Coronary artery (tissue), 2 donors: ENCODE data around the gene ABCF3.
A peak's percentile ranks its signal among the peaks of the same experiment; 100 is the strongest.

ENCODE experiments used
- DNase-seq: peaks from one replicate; pipeline ENCODE4 v3.0.0-alpha.2; 2017; ENCODE audit warnings: low spot score
- H3K27ac ChIP-seq, 2 donors: fragments of 200-600 bp; sonication (generic); one replicate each; pipeline ENCODE4 v1.5.1; 2016 to 2019
- H3K4me3 ChIP-seq: fragments of 200-600 bp; sonication (generic); 2 replicates; pipeline ENCODE4 v1.5.1; 2016; ENCODE audit warnings: mild to moderate bottlenecking, moderate library complexity
- TF ChIP-seq, protein P1 (sequence below): fragments of 200-600 bp; sonication (generic); IDR thresholded peaks from one replicate; pipeline ENCODE4 v1.5.1; 2019; ENCODE audit warnings: antibody characterized with exemption

Gene ABCF3

DNA sequence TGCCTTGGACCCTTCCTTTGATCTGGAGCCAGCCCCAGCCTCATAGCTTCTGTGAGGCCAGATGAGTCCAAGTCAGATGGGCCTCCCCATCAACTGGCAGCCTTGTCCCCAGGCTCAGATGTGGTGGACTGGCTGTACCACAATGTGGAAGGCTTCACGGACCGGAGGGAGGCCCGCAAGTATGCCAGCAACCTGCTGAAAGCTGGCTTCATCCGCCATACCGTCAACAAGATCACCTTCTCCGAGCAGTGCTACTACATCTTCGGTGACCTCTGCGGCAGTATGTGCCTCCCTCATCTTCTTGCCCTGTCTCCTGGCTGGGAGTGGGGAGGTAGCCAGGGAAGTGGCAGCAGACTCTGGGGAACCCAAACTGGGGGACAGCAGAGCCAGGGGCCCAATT lies 18.2 kb upstream of the ABCF3 start:
- Histone ChIP-seq H3K27ac (peak overlapping the region in 1 of 2 donors; percentile 18), H3K4me3 (no peak overlapping the region)
- TF ChIP-seq, protein P1, sequence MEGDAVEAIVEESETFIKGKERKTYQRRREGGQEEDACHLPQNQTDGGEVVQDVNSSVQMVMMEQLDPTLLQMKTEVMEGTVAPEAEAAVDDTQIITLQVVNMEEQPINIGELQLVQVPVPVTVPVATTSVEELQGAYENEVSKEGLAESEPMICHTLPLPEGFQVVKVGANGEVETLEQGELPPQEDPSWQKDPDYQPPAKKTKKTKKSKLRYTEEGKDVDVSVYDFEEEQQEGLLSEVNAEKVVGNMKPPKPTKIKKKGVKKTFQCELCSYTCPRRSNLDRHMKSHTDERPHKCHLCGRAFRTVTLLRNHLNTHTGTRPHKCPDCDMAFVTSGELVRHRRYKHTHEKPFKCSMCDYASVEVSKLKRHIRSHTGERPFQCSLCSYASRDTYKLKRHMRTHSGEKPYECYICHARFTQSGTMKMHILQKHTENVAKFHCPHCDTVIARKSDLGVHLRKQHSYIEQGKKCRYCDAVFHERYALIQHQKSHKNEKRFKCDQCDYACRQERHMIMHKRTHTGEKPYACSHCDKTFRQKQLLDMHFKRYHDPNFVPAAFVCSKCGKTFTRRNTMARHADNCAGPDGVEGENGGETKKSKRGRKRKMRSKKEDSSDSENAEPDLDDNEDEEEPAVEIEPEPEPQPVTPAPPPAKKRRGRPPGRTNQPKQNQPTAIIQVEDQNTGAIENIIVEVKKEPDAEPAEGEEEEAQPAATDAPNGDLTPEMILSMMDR: no peak
- DNase-seq: no peak

- Histone ChIP-seq H3K27ac (peak overlapping the region in 1 of 2 donors; percentile 18), H3K4me3 (no peak overlapping the region)
- DNase-seq: no peak
- TF ChIP-seq, protein P1: no peak
Measured at GRCh38 chr3:184168363-184169120, 17.5 kb upstream of the ABCF3 start.

- Histone ChIP-seq H3K27ac (no peak overlapping the region), H3K4me3 (no peak overlapping the region)
- TF ChIP-seq, protein P1: no peak
- DNase-seq: no peak
Measured at GRCh38 chr3:184169896-184170875, 15.8 kb upstream of the ABCF3 start.

- DNase-seq: no peak
- no peak overlapping the region for H3K4me3 ChIP-seq
- no peak overlapping the region for H3K27ac ChIP-seq
- TF ChIP-seq, protein P1: no peak
Measured at GRCh38 chr3:184171562-184171961, 14.4 kb upstream of the ABCF3 start.

DNA sequence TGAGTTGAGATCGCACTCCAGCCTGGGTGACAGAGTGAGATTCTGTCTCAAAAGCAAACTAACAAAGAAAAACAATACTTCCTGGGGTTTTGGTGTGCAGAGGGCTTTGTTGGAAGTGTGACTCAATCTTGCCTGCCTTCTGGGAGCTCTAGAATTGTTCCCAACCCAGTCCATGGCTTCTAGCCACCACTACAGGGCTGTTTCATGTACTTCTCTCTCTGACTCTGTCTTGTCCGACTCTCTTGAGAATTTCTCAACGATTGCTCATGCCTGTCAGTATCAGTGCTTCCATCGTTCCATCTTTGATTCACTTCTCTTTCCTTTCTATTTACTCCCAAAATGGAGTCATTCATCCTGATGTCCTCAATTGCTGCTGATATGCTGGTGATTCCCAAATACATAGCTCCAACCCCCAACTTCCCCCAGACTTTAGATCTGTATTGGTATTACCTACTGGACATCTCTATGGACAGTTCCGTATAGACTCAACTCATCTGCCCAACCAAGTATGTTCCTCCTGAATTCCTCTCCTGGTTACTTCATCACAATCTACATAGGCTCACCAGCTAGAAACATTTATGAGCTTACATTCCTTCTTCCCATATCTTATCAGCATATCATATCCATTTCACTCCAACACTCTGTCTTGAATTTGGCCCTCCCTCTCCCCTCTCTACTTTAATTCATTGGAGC lies 13.2 kb upstream of the ABCF3 start:
- Histone ChIP-seq H3K4me3 (no peak overlapping the region), H3K27ac (no peak overlapping the region)
- TF ChIP-seq, protein P1: no peak
- no peak for DNase-seq

DNA sequence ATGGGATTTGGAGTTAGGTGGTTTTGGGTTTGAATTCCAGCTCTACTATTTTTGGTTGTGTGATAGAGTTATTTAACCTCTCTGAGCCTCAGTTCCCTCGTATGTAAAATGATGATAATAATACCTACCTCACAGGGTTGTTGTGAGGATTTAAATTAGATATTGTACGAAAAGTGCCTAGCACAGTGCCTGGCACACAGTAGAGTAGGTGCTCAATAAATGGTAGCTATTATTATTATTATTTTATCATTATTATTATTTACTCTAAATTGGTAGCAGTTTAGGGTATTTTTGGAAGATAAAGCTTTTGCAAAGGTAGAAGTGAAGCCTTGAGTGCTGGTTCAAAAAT lies 12.7 kb upstream of the ABCF3 start:
- H3K27ac ChIP-seq: peak overlapping the region in 1 of 2 donors; percentile 64
- no peak for DNase-seq
- H3K4me3 ChIP-seq: no peak overlapping the region
- TF ChIP-seq, protein P1: no peak
